Body of pancreas (tissue), 4 donors: ENCODE results near the gene MTA3.
"Not testable (repeated sequence)": the region's sequence is repeated elsewhere in the genome, so short reads cannot be mapped to it uniquely, and the experiment has no call there.

Experiments used
- POLR2A ChIP-seq, 3 donors: fragments of 450-650 bp; IDR thresholded peaks; one replicate each; pipeline ENCODE4 v1.6.1; 2016; ENCODE audit warnings: antibody characterized with exemption in 3 of 3, mild to moderate bottlenecking in 2 of 3
- TF ChIP-seq, protein P1 (sequence below), 7 experiments: fragments of 450-650 bp in 4 of 7; fragments of 200-600 bp in 3 of 7; sonication (generic) in 3 of 7; IDR thresholded peaks; one replicate each; pipeline ENCODE4 v1.5.1; 2016 to 2019; ENCODE audit warnings: antibody characterized with exemption in 7 of 7

DNA sequence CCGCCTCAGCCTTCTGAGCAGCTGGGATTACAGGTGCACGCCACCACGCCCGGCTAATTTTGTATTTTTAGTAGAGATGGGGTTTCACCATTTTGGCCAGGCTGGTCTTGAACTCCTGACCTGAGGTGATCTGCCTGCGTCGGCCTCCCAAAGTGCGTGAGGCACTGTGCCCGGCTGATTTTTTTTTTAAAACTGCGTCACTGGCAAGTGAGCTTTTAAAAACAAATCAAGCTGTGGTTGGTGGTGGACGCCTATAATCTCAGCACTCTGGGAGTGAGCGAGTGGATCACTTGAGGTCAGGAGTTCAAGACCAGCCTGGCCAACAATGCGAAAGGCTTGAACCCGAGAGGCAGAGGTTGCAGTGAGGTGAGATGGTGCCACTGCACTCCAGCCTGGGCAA lies 8.3 kb upstream of the MTA3 start:
- TF ChIP-seq, protein P1, sequence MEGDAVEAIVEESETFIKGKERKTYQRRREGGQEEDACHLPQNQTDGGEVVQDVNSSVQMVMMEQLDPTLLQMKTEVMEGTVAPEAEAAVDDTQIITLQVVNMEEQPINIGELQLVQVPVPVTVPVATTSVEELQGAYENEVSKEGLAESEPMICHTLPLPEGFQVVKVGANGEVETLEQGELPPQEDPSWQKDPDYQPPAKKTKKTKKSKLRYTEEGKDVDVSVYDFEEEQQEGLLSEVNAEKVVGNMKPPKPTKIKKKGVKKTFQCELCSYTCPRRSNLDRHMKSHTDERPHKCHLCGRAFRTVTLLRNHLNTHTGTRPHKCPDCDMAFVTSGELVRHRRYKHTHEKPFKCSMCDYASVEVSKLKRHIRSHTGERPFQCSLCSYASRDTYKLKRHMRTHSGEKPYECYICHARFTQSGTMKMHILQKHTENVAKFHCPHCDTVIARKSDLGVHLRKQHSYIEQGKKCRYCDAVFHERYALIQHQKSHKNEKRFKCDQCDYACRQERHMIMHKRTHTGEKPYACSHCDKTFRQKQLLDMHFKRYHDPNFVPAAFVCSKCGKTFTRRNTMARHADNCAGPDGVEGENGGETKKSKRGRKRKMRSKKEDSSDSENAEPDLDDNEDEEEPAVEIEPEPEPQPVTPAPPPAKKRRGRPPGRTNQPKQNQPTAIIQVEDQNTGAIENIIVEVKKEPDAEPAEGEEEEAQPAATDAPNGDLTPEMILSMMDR (IDR thresholded peaks at IDR 0.05), result not testable (repeated sequence)
- not testable (repeated sequence) for TF ChIP-seq POLR2A (IDR thresholded peaks at IDR 0.05)
